ENCODE results near the gene PLXNA2. TPM values are rescaled to one million over a fixed set of nuclear protein-coding genes. Genes with fewer than 3 reads are reported as not detected.

PLXNA2 gene
- total RNA-seq, 2 experiments from 2014 or later, result 0.23 TPM; not detected in 1

- Histone ChIP-seq H3K4me3 (ENCODE audit: low read depth, low read length, poor library complexity, severe bottlenecking) (no peak overlapping the region), H3K4me1 (ENCODE audit: insufficient read depth, low read length, poor library complexity, severe bottlenecking) (no peaks in the 10 kb centered on the region), H3K9me2 (ENCODE audit: insufficient read depth, low read length) (no peaks in the 10 kb centered on the region), H3K4me2 (ENCODE audit: low read length) (no peak overlapping the region), H3K36me3 (ENCODE audit: insufficient read depth, low read length) (no peaks in the 10 kb centered on the region), H3K27ac (ENCODE audit: low read depth, low read length, poor library complexity, severe bottlenecking) (no peak overlapping the region), H3K79me2 (ENCODE audit: insufficient read depth, low read depth, low read length) (no peaks in the 10 kb centered on the region), H3K9me3 (ENCODE audit: low read length) (no peaks in the 10 kb centered on the region), H4K20me1 (ENCODE audit: insufficient read depth, low read length) (no peaks in the 10 kb centered on the region), H2AFZ (ENCODE audit: low read length) (no peak overlapping the region)
- DNase-seq (ENCODE audit: low spot score), result no peak
- TF ChIP-seq CTCF (conservative IDR thresholded peaks at IDR 0.05; ENCODE audit: low read length) (no peak), EZH2phosphoT487 (IDR thresholded peaks at IDR 0.05; ENCODE audit: borderline replicate concordance, low read depth, low read length) (no peak)
- intact Hi-C loops (cut with micrococcal nuclease; ENCODE audit: unreplicated experiment), result no loop called here
- POLR2A ChIA-PET, result interaction anchor here (0.6 to 0.7 kb wide), 2 partner anchors 90 to 146 kb away, joined by 5 read pairs; no protein-coding TSS in a partner anchor
- no TSS peak for BruUV-seq (replicated peaks)
- CTCF ChIA-PET (ENCODE audit: unreplicated experiment), result no interaction called here
Observed at GRCh38 chr1:208265525-208265924, 21.3 kb upstream of the PLXNA2 start.

- Histone ChIP-seq H3K79me2 (ENCODE audit: insufficient read depth, low read depth, low read length) (no peaks in the 10 kb centered on the region), H3K9me3 (ENCODE audit: low read length) (no peaks in the 10 kb centered on the region), H3K36me3 (ENCODE audit: insufficient read depth, low read length) (no peaks in the 10 kb centered on the region), H4K20me1 (ENCODE audit: insufficient read depth, low read length) (no peaks in the 10 kb centered on the region), H2AFZ (ENCODE audit: low read length) (no peak overlapping the region), H3K27ac (ENCODE audit: low read depth, low read length, poor library complexity, severe bottlenecking) (no peak overlapping the region), H3K9me2 (ENCODE audit: insufficient read depth, low read length) (no peaks in the 10 kb centered on the region), H3K4me1 (ENCODE audit: insufficient read depth, low read length, poor library complexity, severe bottlenecking) (no peaks in the 10 kb centered on the region), H3K4me3 (ENCODE audit: low read depth, low read length, poor library complexity, severe bottlenecking) (no peak overlapping the region), H3K4me2 (ENCODE audit: low read length) (no peak overlapping the region)
- CTCF ChIA-PET (ENCODE audit: unreplicated experiment), result no interaction called here
- intact Hi-C loops (cut with micrococcal nuclease; ENCODE audit: unreplicated experiment), result no loop called here
- POLR2A ChIA-PET, result interaction anchor here (0.6 to 0.7 kb wide), 2 partner anchors 90 to 178 kb away, joined by 3 to 5 read pairs; no protein-coding TSS in a partner anchor
- BruUV-seq (replicated peaks), result no TSS peak
- no peak for TF ChIP-seq CTCF (conservative IDR thresholded peaks at IDR 0.05; ENCODE audit: low read length)
- TF ChIP-seq EZH2phosphoT487 (IDR thresholded peaks at IDR 0.05; ENCODE audit: borderline replicate concordance, low read depth, low read length), result no peak
- DNase-seq (ENCODE audit: low spot score), result no peak
Observed at GRCh38 chr1:208265122-208265469, 20.9 kb upstream of the PLXNA2 start.

GRCh38 chr1:208264469-208265121 lies 20.4 kb upstream of the PLXNA2 start:
- no peak overlapping the region for H2AFZ ChIP-seq (ENCODE audit: low read length)
- no peaks in the 10 kb centered on the region for H3K9me3 ChIP-seq (ENCODE audit: low read length)
- no peak overlapping the region for H3K4me2 ChIP-seq (ENCODE audit: low read length)
- H3K79me2 ChIP-seq (ENCODE audit: insufficient read depth, low read depth, low read length), result no peaks in the 10 kb centered on the region
- no peak for TF ChIP-seq EZH2phosphoT487 (IDR thresholded peaks at IDR 0.05; ENCODE audit: borderline replicate concordance, low read depth, low read length)
- no peak for TF ChIP-seq CTCF (conservative IDR thresholded peaks at IDR 0.05; ENCODE audit: low read length)
- H3K27ac ChIP-seq (ENCODE audit: low read depth, low read length, poor library complexity, severe bottlenecking), result no peak overlapping the region
- BruUV-seq (replicated peaks), result no TSS peak
- intact Hi-C loops (cut with micrococcal nuclease; ENCODE audit: unreplicated experiment), result no loop called here
- no peaks in the 10 kb centered on the region for H3K4me1 ChIP-seq (ENCODE audit: insufficient read depth, low read length, poor library complexity, severe bottlenecking)
- POLR2A ChIA-PET, result interaction anchor here (0.7 kb wide), 1 partner anchor 178 kb away, joined by 3 read pairs; no protein-coding TSS in a partner anchor
- H4K20me1 ChIP-seq (ENCODE audit: insufficient read depth, low read length), result no peaks in the 10 kb centered on the region
- no peaks in the 10 kb centered on the region for H3K9me2 ChIP-seq (ENCODE audit: insufficient read depth, low read length)
- H3K4me3 ChIP-seq (ENCODE audit: low read depth, low read length, poor library complexity, severe bottlenecking), result no peak overlapping the region
- no peak for DNase-seq (ENCODE audit: low spot score)
- CTCF ChIA-PET (ENCODE audit: unreplicated experiment), result no interaction called here
- no peaks in the 10 kb centered on the region for H3K36me3 ChIP-seq (ENCODE audit: insufficient read depth, low read length)

All from OCI-LY7 (cell line).